Measurements from ENCODE around the gene NFKBIL1.
"Not testable (repeated sequence)": the region's sequence is repeated elsewhere in the genome, so short reads cannot be mapped to it uniquely, and the experiment has no call there.

NFKBIL1 gene, protein sequence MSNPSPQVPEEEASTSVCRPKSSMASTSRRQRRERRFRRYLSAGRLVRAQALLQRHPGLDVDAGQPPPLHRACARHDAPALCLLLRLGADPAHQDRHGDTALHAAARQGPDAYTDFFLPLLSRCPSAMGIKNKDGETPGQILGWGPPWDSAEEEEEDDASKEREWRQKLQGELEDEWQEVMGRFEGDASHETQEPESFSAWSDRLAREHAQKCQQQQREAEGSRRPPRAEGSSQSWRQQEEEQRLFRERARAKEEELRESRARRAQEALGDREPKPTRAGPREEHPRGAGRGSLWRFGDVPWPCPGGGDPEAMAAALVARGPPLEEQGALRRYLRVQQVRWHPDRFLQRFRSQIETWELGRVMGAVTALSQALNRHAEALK

DNA sequence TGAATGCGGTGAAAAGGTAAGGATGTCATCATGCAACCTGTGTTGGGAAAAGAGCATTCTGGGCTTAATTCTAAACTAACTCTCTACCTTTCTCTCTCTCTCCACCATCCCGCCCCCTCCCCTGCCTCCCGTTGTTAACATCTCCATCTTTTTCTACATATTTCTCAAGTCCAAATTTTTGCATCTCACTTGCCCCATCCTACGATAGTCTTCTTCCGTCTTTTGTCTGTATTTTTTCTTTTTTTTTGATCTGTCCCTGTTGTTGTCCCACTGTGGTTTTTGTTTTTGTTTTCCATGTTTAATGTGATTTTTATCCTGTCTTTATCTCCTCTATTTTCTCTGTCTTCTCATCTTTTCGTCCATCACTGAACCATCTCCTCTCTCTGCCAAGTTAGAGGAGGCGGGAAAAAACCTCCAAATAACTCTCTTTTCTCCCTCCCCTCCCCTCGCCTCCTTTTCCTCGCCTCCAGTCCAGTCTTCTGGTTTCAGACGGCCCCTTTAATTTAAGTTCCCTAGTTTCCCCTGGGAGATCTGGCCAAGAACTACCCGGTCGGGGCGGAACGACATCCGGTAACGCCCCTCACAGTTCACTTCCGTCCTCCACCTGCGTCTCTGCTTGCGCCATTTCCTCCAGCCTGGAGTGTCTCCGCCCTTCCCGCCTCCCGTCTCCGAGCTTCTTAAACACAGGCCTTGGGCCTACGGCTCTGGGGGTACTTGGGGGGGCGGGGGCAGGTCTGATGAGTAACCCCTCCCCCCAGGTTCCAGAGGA is at the start of gene NFKBIL1:
NFKBIL1 (plus strand) TSS at position 651 of the 769 bp plus-strand sequence; CDS start at position 738, 87 bp downstream.
- peak; percentile 89 to 91 (median 89) for DNase-seq (ENCODE audit: low read depth in 2 of 3, low spot score in 1 of 3)

DNA sequence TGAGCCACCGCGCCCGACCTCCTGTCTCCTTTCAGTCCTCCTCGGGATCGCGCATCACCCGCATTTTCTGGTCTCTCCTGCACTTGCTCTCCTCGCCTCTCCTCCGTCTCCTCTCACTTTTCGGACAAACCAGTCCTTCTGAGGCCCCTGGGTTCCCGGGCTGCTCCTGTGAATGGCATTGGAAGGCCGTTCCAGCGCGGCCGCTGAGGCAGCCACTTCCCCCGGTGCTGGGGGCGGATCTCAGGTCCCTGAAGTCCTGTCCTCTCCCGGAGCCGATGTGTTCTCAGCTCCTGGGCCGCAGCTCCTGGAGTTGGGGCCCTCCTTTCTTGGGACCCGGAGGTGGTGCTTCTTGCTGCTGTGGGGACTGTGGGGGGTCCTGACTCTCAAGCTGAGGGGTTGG is 48.7 kb upstream of the NFKBIL1 start:
- DNase-seq (ENCODE audit: low read depth in 2 of 3, low spot score in 1 of 3), result no peak

DNA sequence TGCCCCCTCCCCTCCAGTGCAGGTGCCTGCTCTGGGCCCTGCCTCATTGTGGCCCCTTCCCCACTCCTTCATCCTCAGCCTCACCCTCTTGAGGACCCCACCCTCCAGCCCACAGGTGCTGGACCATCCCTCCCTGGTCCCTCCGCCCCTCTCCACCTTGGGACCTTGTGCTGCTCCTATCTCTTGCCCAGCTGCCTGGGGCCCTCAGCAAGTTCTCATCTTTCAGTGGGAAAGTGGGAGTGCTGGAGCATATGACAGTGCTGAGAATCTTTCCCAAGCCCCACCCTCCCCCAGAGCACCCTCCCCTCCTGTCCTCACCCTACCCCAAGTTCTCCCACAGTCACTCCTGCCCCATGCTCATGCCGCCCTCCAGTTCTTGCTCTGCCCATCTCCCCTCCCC is 47.8 kb upstream of the NFKBIL1 start:
- DNase-seq (ENCODE audit: low read depth in 2 of 3, low spot score in 1 of 3), result not testable (repeated sequence)

DNA sequence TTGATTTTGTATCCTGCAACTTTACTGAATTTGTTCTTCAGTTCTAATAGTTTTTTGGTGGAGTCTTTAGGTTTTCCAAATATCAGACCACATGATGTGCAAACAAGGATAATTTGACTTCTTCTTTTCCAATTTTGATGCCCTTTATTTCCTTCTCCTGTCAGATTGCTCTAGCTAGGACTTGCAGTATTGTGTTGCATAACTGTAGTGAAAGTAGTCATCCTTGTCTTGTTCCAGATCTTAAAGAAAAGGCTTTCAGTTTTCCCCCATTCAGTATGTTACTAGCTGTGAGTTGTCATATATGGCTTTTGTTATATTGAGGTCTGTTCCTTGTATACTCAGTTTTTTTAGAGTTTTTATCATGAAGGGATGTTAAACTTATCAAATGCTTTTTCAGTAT is 44.8 kb upstream of the NFKBIL1 start:
- no peak for DNase-seq (ENCODE audit: low read depth in 2 of 3, low spot score in 1 of 3)

DNA sequence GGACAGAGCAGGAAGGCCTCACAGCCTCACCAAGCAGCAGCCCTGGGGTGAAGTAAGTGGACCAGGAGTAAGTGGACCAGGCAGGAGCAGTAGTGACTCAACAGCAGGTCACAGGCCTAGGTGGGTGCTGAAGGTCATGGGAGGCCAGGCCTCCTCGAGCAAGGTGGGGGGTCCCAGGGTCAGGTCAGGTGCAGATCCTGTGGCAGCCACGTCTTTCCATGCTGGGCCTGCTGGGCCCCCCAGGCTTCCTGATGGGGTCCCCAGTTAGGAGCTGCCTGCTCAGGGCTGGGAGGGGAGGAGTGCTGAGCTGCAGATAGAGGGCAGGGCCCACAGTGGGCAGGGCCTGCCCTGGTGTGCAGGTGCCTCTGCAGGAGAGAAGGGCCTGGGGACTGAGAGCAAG is 38.4 kb upstream of the NFKBIL1 start:
- not testable (repeated sequence) for DNase-seq (ENCODE audit: low read depth in 2 of 3, low spot score in 1 of 3)

DNA sequence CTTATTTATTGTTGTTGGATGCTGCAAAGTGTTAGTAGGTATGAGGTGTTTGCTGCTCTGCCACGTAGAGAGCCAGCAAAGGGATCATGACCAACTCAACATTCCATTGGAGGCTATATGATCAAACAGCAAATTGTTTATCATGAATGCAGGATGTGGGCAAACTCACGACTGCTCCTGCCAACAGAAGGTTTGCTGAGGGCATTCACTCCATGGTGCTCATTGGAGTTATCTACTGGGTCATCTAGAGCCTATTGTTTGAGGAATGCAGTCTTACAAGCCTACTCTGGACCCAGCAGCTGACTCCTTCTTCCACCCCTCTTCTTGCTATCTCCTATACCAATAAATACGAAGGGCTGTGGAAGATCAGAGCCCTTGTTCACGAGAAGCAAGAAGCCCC is 37.4 kb upstream of the NFKBIL1 start:
- DNase-seq (ENCODE audit: low read depth in 2 of 3, low spot score in 1 of 3), result no peak

DNA sequence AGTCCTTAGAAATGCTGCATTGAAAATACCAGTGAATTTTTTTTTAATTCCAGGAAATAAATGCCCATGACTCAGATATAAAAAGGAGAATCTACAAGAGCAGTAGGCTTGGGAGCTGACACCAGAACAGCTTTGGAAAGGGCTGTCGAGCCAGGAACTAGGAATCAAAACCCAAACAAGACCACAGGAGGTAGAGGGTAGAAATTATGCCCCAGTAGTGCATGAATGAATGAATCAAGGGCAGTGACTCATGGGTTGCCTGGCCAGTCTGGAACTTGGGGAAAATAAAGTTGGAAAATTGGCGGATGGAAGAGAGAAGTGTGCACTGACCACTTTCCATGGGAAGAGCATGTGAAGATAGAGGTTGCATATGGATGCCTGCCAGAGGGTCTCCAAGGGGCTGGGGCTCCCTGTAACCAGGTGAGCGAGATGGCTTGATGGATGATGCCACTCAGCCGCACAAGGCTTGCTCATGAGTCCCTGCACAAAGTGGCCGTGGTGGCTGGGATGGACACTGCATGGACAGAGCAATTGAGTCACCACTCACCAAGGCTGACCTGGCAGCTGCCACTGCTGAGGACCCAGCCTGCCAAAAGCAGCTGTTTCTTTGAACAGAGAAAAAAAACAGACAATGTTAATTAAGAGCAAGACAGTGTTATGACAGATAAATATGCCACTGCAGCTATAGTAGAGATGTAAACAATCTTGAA is 33.8 kb upstream of the NFKBIL1 start:
- DNase-seq (ENCODE audit: low read depth in 2 of 3, low spot score in 1 of 3), result no peak

DNA sequence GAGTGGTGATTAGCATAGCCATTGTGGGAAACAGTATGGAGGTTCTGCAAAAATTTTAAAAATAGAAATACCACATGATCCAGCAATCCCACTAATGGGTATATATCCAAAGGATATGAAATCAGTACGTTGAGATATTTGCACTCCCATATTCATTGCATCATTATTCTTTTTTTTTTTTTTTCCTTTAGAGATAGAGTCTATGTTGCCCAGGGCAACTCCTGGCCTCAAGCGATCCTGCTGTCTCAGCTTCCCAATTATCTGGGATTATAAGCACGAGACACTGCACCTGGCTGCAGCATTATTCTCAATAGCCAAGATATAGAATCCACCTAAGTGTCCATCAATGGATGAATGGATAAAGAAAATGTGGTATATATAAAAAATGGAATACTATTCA is 25.6 kb upstream of the NFKBIL1 start:
- no peak for DNase-seq (ENCODE audit: low read depth in 2 of 3, low spot score in 1 of 3)

DNA sequence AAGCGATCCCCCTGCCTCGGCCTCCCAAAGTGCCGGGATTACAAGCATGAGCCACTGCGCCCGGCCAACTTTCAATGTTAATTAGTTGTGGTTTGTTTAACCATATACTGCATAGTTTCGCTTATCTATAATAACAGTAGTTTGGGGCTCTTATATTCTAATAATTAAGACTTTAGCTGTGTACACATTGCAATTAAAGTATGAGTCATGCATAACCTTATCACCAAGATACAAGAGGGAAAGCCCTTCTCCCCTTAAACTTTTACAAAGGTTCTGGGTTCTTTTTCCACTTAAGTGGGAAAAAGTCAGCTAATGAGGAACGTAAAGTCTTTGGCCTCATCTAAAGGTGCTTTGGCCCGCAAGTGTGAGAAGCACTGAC is 21.9 kb upstream of the NFKBIL1 start:
- no peak for DNase-seq (ENCODE audit: low read depth in 2 of 3, low spot score in 1 of 3)

DNA sequence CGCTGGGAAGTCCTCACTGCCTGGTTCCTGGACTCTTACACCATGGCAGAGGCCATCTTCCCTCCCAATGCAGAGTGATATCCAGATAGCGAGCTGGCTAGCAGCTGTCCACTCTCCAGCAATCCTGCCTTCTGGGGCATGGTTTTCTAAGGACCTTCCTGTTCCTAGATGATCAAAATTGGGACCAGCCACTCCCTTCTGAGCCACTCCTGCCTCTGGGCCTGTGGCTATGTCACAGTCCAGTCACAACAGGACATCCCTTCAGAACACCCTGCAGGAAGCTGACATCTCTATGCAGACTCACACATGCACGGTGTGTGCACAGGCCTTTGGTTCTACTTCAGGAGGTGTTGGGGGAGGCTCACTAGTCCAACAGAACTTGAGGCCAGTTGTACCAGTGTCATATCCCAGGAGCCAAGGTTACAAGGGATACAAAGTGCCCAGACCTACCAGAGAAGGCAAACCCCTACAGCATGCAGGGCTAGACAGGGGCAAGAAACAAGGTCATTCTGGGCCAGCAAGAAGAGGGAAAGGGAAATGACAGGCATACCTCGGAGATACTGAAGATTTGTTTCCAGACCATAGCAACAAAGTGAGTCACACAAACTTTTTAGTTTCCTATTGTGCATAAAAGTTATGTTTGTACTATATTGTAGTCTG is 21.3 kb upstream of the NFKBIL1 start:
- DNase-seq (ENCODE audit: low read depth in 2 of 3, low spot score in 1 of 3), result no peak

DNA sequence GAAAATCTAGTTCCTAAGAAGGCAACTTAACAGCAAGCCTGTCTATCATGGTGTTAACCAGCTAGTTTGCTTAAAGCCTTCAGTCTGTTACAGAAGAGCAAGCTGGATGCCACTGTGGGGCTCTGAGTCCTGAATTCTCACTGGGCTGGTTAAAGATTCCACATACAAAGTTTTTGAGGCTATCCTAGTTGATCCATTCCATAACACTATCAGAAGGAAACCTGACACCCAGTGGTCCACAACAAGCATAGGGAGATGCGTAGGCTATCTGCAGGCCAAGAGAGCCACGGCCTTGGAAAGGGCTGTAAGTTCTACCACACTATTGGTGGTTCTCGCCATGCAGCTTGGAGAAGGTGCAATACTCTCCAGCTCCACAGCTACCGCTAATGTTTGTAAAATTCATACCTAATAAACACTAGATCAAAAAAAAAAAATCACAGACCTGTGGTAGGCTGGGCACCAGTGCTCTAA is 19.1 kb upstream of the NFKBIL1 start:
- DNase-seq (ENCODE audit: low read depth in 2 of 3, low spot score in 1 of 3), result no peak

DNA sequence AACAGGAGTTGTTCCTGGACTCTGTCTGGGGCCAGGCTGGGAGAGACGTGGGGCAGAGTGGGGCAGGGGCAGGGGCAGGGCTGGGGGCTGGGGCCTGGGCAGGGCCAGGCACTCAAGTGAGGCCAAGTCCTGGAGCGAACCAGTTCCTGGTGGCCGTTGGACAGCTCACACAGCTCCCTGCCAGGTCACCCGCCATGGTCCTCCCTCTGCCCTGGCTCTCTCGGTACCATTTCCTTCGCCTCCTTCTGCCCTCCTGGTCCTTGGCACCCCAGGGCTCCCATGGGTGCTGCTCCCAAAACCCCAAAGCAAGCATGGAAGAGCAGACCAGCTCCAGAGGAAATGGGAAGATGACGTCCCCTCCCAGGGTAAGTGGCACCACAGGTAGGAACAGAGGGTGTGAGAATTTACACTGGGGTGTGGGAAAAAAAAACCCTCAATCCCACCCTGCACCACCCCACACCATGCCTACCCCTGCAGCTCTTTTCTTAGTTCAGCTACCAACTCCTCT is 18.5 kb upstream of the NFKBIL1 start, which contains the start of gene MCCD1:
MCCD1 (plus strand) TSS at position 142 of the 508 bp plus-strand sequence; CDS start at position 195, 53 bp downstream.
- no peak for DNase-seq (ENCODE audit: low read depth in 2 of 3, low spot score in 1 of 3)

DNA sequence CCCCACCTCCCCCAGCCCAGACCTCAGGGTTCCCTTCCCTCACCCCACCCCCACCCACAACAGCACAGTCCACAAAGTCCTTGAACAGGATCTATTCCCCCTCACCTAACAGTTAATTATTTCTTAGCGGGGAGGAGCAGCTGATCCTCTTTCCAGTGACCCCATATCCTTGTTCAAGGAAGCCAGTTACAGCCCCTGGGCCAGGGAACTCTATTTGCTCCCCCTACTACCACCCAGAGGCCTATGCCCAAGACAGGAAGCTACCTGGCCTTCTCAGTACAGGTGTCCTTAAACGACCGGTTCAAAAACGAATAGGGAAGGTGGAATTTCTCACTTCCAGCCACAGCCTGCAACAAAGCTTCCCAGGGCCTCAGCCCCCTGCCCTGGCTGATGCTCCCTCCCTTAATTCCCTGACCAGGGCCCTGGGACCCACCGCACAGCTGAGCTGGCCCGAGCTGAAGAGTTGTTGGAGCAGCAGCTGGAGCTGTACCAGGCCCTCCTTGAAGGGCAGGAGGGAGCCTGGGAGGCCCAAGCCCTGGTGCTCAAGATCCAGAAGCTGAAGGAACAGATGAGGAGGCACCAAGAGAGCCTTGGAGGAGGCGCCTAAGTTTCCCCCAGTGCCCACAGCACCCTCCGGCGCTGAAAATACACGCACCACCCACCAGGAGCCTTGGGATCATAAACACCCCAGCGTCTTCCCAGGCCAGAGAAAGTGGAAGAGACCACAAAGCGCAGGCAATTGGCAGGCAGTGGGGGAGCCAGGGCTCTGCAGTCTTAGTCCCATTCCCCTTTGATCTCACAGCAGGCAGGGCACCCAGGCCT is 17.9 kb upstream of the NFKBIL1 start:
- no peak for DNase-seq (ENCODE audit: low read depth in 2 of 3, low spot score in 1 of 3)

DNA sequence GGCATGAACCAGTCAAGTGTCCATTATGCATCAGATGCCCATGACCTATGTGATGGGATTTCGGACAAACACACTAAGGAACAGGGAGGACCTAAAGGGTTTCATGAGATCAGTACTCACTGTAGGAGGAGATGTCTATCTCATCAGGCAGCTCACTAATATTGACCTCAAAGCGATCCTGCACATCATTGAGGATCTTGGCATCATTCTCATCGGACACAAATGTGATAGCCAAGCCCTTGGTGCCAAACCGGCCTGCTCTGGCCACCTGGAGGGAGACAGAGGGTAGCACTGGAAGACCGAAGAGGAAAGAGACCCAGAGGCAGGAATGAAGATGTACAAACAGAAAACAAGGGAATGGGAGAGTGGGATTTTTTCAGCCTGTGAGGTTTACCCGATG is 16.7 kb upstream of the NFKBIL1 start:
- no peak for DNase-seq (ENCODE audit: low read depth in 2 of 3, low spot score in 1 of 3)

DNA sequence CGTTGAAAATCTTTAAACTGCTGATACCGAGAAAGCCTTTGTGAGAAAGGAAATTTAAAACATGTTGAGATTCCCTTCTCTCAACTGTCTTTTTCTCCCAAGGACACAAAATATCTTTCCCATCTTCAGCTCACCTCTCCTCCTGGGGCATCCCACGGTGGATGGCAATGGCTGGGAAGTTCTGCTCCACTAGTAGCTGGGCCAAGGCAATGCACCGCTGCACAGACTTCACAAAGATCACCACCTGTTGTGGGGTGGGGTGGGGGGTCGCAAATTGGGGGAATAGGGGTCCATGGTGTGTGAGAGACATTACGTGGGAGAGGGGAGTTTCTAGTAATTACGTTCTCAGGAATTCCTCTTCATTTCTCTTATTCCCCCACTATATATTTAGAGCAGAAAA is 16.2 kb upstream of the NFKBIL1 start:
- DNase-seq (ENCODE audit: low read depth in 2 of 3, low spot score in 1 of 3), result no peak

DNA sequence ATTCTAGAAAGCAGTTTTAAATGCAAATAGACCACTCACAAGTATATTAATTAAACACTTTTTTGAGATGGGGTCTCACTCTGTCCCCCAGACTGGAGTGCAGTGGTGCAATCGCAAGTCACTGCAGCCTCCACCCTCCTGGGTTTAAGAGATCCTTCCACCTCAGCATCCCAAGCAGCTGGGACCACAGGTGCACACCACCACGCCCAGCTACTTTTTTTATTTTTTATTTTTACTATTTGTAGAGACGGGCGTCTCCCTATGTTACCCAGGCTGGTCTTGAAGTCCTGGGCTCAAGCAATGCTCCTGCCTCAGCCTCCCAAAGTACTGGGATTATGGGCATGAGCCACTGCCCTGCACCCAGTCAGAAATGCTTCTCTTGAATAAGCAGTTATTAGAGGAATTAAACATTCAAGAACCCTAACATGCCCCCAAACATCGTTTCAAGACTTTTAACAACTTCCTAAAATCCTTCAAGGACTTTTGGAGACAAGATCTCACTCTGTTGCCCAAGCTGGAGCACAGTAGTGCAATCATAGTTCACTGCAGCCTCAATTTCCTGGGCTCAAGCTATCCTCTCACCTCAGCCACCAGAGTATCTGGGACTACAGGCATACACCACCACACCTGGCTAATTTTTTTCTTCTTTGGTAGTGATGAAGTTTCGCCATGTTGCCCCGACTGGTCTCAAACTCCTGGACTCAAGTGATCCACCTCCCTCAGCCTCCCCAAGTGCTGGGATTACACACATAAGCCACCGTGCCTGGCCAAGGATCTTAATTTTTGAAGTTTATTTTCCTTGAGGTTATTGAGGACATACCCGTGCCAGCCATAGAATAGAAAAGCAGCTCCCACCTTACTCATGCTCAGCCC is 15.4 kb upstream of the NFKBIL1 start:
- DNase-seq (ENCODE audit: low read depth in 2 of 3, low spot score in 1 of 3), result no peak

DNA sequence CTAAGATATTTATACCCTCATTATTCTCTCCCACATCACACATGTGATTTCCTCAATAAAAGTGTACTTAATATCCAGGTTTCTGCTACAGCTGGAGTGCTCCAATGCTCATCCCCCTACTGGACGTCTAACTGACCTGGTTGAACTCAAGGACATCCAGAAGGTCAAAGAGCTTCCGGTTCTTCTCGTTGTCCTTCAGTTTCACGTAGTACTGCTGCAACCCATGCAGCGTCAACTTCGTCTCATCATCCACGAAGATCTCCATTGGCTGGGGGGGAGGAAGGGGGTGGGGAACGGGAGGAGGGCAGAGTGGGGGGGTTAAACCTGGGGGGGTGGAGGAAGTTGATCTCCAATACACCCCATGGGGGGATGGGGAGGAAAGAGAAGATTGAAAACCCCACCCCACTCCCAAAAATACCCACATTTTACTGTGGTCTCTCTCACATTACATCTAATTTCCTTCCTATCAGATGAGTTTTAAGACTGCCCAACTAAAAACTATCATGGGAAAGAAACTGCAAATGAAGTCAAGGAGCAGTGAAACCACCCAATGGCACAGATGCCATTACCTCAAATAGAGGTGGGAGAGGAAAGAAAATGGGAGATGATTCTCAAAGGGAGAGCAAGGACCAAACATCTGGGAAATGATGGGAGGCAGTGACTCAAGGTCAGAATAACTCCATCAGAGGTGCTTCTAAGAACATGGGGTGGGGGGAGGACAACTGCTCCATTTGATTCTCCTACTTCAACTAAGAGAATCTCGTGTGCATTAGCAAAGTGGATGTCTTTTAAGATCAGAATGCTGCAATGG is 14.6 kb upstream of the NFKBIL1 start:
- DNase-seq (ENCODE audit: low read depth in 2 of 3, low spot score in 1 of 3), result no peak

DNA sequence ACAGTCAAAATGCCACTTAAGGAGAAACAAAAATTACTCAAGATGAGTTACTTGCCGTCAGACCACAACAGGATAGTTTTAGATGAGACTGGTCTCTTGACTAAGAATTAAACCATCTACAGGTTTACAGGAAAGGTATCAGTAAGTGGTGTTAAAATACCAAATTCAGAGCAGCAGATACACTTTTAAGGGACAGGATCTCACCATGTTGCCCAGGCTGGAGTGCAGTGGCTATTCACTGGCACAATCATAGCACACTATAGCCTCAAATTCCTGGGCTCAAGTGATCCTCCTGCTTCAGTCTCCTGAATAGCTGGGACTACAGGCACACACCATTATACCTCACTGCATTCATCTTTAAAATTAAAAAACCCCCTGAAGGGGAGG is 14.0 kb upstream of the NFKBIL1 start:
- no peak for DNase-seq (ENCODE audit: low read depth in 2 of 3, low spot score in 1 of 3)

Data from stimulated activated CD4-positive, alpha-beta T cell treated with anti-CD3 and anti-CD28 coated beads, Interleukin-12 subunit alpha, Interleukin-12 subunit beta, amount 100 ng/mL, for 48 hours (primary cell).